Suprapubic skin (tissue), 4 donors: ENCODE data around the gene RBM47.

Experiments
- EP300 ChIP-seq: sonication (generic); formaldehyde crosslinking; IDR thresholded peaks from one replicate; pipeline ENCODE4 v1.6.1; 2017; ENCODE audit warnings: antibody characterized with exemption
- POLR2A ChIP-seq, 2 donors: fragments of 450-650 bp; IDR thresholded peaks; one replicate each; pipeline ENCODE4 v1.6.1; 2017; ENCODE audit warnings: antibody characterized with exemption in 2 of 2, mild to moderate bottlenecking in 2 of 2, moderate library complexity in 2 of 2
- POLR2AphosphoS5 ChIP-seq, 3 donors: sonication (generic); formaldehyde crosslinking; IDR thresholded peaks; one replicate each; pipeline ENCODE4 v1.6.1; 2017; ENCODE audit warnings: antibody characterized with exemption in 3 of 3
- TF ChIP-seq, protein P1 (sequence below), 2 donors: fragments of 200-600 bp in 1 of 2; fragments of 450-650 bp in 1 of 2; sonication (generic) in 1 of 2; IDR thresholded peaks; one replicate each; pipeline ENCODE4 v1.5.1; 2016 to 2019; ENCODE audit warnings: antibody characterized with exemption in 2 of 2, mild to moderate bottlenecking in 1 of 2, moderate library complexity in 1 of 2

- TF ChIP-seq, protein P1, sequence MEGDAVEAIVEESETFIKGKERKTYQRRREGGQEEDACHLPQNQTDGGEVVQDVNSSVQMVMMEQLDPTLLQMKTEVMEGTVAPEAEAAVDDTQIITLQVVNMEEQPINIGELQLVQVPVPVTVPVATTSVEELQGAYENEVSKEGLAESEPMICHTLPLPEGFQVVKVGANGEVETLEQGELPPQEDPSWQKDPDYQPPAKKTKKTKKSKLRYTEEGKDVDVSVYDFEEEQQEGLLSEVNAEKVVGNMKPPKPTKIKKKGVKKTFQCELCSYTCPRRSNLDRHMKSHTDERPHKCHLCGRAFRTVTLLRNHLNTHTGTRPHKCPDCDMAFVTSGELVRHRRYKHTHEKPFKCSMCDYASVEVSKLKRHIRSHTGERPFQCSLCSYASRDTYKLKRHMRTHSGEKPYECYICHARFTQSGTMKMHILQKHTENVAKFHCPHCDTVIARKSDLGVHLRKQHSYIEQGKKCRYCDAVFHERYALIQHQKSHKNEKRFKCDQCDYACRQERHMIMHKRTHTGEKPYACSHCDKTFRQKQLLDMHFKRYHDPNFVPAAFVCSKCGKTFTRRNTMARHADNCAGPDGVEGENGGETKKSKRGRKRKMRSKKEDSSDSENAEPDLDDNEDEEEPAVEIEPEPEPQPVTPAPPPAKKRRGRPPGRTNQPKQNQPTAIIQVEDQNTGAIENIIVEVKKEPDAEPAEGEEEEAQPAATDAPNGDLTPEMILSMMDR (IDR thresholded peaks at IDR 0.05) = no peak
- TF ChIP-seq POLR2A (IDR thresholded peaks at IDR 0.05) (no peak), EP300 (no peak), POLR2AphosphoS5 (IDR thresholded peaks at IDR 0.05) (no peak)
Observed at GRCh38 chr4:40378619-40379018, 251.0 kb downstream of the RBM47 start.
